Kidney (tissue), 14 donors: ENCODE data around the gene PLEKHH1. TPM values are rescaled to one million over a fixed set of nuclear protein-coding genes. Genes with fewer than 3 reads are reported as not detected.

Source experiments
- DNase-seq, 5 donors: peaks; one replicate each; pipeline ENCODE4 v3.0.0-alpha.2; 2013 to 2020
- FAIRE-seq: peaks from 2 replicates; lab custom pipeline; 2012; peaks lifted over from hg19 to GRCh38; lab: Jason Lieb, UNC
- H3K27ac ChIP-seq, 2 donors: one replicate each; pipeline ENCODE4 v1.7.0; 2013; ENCODE audit warnings: low read depth in 2 of 2, low read length in 2 of 2, inconsistent platforms in 1 of 2
- H3K27me3 ChIP-seq: one replicate; pipeline ENCODE4 v1.7.1; 2013; ENCODE audit warnings: low read length, inconsistent platforms; ENCODE audit not compliant: control insufficient read depth, insufficient read depth
- H3K36me3 ChIP-seq, 3 donors: one replicate each; pipeline versions ENCODE4 v1.7.0 to v1.7.1; 2013; ENCODE audit warnings: low read length in 3 of 3, control low read depth in 1 of 3, inconsistent platforms in 1 of 3; ENCODE audit not compliant: insufficient read depth in 3 of 3, control insufficient read depth in 2 of 3
- H3K4me1 ChIP-seq, 3 donors: one replicate each; pipeline versions ENCODE4 v1.7.0 to v1.7.1; 2013; ENCODE audit warnings: low read length in 3 of 3, inconsistent platforms in 1 of 3, low read depth in 1 of 3; ENCODE audit not compliant: control insufficient read depth in 2 of 3, insufficient read depth in 2 of 3
- H3K4me3 ChIP-seq, 3 donors: one replicate each; pipeline versions ENCODE4 v1.7.0 to v1.8.1; 2013; ENCODE audit warnings: low read length in 3 of 3, control low read depth in 1 of 3, inconsistent platforms in 1 of 3
- H3K9ac ChIP-seq, 3 donors: one replicate each; pipeline versions ENCODE4 v1.7.0 to v1.7.1; 2013; ENCODE audit warnings: low read length in 3 of 3, control low read depth in 1 of 3, inconsistent platforms in 1 of 3
- H3K9me3 ChIP-seq, 3 donors: one replicate each; pipeline versions ENCODE4 v1.7.0 to v1.7.1; 2013; ENCODE audit warnings: low read length in 3 of 3, control low read depth in 1 of 3, inconsistent platforms in 1 of 3; ENCODE audit not compliant: control insufficient read depth in 2 of 3, insufficient read depth in 1 of 3
- CTCF ChIP-seq: IDR thresholded peaks from 3 replicates; pipeline ENCODE4 v1.5.1; 2012; ENCODE audit warnings: mild to moderate bottlenecking, moderate library complexity, borderline replicate concordance; ENCODE audit not compliant: insufficient read depth; ENCODE audit errors: extremely low read depth
- intact Hi-C: fragments of 100-400 bp; cut with DNase I; formaldehyde crosslinking; loops from one replicate; pipeline ENCODE4 v1.11.1; 2022
- polyA plus RNA-seq: library from polyadenylated mRNA; stranded (reverse); fragments of 350-450 nt; fragmentation: Illumina TruSeq; extraction: RNeasy Lipid Tissue Mini Kit (QIAGEN cat#74804); gene quantifications from one replicate; pipeline ENCODE4 v1.2.3, GENCODE V29; 2014; ENCODE audit warnings: low read depth, low replicate concordance; ENCODE audit not compliant: insufficient read depth
- total RNA-seq: library from RNA; stranded (reverse); fragmentation: NEBNext Ultra II Directional; extraction: Animal tissue kit (Norgen Biotek cat#: 25700); gene quantifications from one replicate; pipeline ENCODE4 v1.2.1, GENCODE V29; 2021
- donor health status: control.
- donor health status: control.
- donor health status: control.
- donor health status: control.
- donor health status: control.
- donor health status: DM: yes; HTN: yes; CAD: no.
- donor health status: Normal renal cell carcinoma (clear cell type).

Gene PLEKHH1
- total and polyA plus RNA-seq, 2 donors from 2014 or later, result 9.1 to 26.2 TPM

GRCh38 chr14:67510836-67511235 lies 22.3 kb upstream of the PLEKHH1 start:
- H3K36me3 ChIP-seq, result no peaks in the 10 kb centered on the region
- intact Hi-C loops, result no loop called here
- no peak for TF ChIP-seq CTCF
- FAIRE-seq (no peak), DNase-seq (no peak)
- H3K9ac ChIP-seq, result no peak overlapping the region
- H3K27me3 ChIP-seq, result no peaks in the 10 kb centered on the region
- H3K4me1 ChIP-seq, result peaks cover 0 to 9% (median 7%) of the 10 kb centered on the region in 3 donors
- H3K4me3 ChIP-seq, result no peak overlapping the region
- no peaks in the 10 kb centered on the region for H3K9me3 ChIP-seq
- no peak overlapping the region for H3K27ac ChIP-seq

GRCh38 chr14:67512463-67513310 lies 20.4 kb upstream of the PLEKHH1 start:
- Histone ChIP-seq H3K9ac (no peak overlapping the region), H3K4me3 (no peak overlapping the region), H3K9me3 (no peaks in the 10 kb centered on the region), H3K27ac (no peak overlapping the region), H3K4me1 (peaks cover 0 to 11% (median 7%) of the 10 kb centered on the region in 3 donors), H3K27me3 (no peaks in the 10 kb centered on the region), H3K36me3 (no peaks in the 10 kb centered on the region)
- DNase-seq, result peak in 1 of 5 donors; percentile 8
- FAIRE-seq, result no peak
- intact Hi-C loops, result no loop called here
- TF ChIP-seq CTCF, result no peak

GRCh38 chr14:67513631-67514108 lies 19.4 kb upstream of the PLEKHH1 start:
- H3K27me3 ChIP-seq, result no peaks in the 10 kb centered on the region

More at GRCh38 chr14:67513631-67514108, 19.4 kb upstream of the PLEKHH1 start:
- Histone ChIP-seq H3K36me3 (no peaks in the 10 kb centered on the region), H3K27ac (no peak overlapping the region), H3K9me3 (no peaks in the 10 kb centered on the region), H3K4me1 (peaks cover 0 to 11% (median 7%) of the 10 kb centered on the region in 3 donors), H3K4me3 (no peak overlapping the region), H3K9ac (no peak overlapping the region)
- peak in 4 of 5 donors; percentile 17 to 56 (median 51) for DNase-seq
- intact Hi-C loops, result no loop called here
- no peak for TF ChIP-seq CTCF
- FAIRE-seq, result no peak
